Liver (tissue), 9 donors: ENCODE measurements around the gene RGS17. TPM values are rescaled to one million over a fixed set of nuclear protein-coding genes. Genes with fewer than 3 reads are reported as not detected.

Experiments
- DNase-seq: peaks from one replicate; pipeline ENCODE4 v3.0.0-alpha.2; 2017; ENCODE audit warnings: low spot score
- H3K27ac ChIP-seq, 2 donors: one replicate each; pipeline ENCODE4 v1.7.0; 2013; ENCODE audit warnings: inconsistent platforms in 2 of 2, low read length in 2 of 2, control low read depth in 1 of 2, low read depth in 1 of 2, mild to moderate bottlenecking in 1 of 2
- H3K27me3 ChIP-seq, 4 donors: one replicate each; pipeline versions ENCODE4 v1.6.1 to v1.7.0; 2013; ENCODE audit warnings: low read length in 3 of 4, inconsistent platforms in 1 of 4, mild to moderate bottlenecking in 1 of 4, moderate library complexity in 1 of 4; ENCODE audit not compliant: control insufficient read depth in 4 of 4, insufficient read depth in 4 of 4
- H3K36me3 ChIP-seq, 4 donors: one replicate each; pipeline versions ENCODE4 v1.6.1 to v1.7.0; 2013; ENCODE audit warnings: low read length in 3 of 4, mild to moderate bottlenecking in 3 of 4, low read depth in 1 of 4, moderate library complexity in 1 of 4; ENCODE audit not compliant: control insufficient read depth in 4 of 4, insufficient read depth in 3 of 4
- H3K4me1 ChIP-seq, 4 donors: one replicate each; pipeline versions ENCODE4 v1.6.1 to v1.7.0; 2013; ENCODE audit warnings: low read length in 3 of 4, mild to moderate bottlenecking in 3 of 4, moderate library complexity in 1 of 4; ENCODE audit not compliant: control insufficient read depth in 4 of 4, insufficient read depth in 4 of 4
- H3K4me3 ChIP-seq, 3 donors: one replicate each; pipeline versions ENCODE4 v1.6.1 to v1.7.0; 2013; ENCODE audit warnings: low read length in 3 of 3, control low read depth in 1 of 3, low read depth in 1 of 3, mild to moderate bottlenecking in 1 of 3
- H3K9ac ChIP-seq, 2 donors: one replicate each; pipeline ENCODE4 v1.7.0; 2013; ENCODE audit warnings: low read length in 2 of 2, mild to moderate bottlenecking in 2 of 2, moderate library complexity in 2 of 2, control low read depth in 1 of 2, low read depth in 1 of 2
- H3K9me3 ChIP-seq, 4 donors: one replicate each; pipeline versions ENCODE4 v1.6.1 to v1.7.0; 2013; ENCODE audit warnings: low read length in 3 of 4; ENCODE audit not compliant: control insufficient read depth in 4 of 4
- ATF3 ChIP-seq: IDR thresholded peaks from 2 replicates; pipeline ENCODE4 v1.6.1; 2016; ENCODE audit warnings: antibody characterized with exemption
- CTCF ChIP-seq: fragments of 150-350 bp; IDR thresholded peaks from 2 replicates; pipeline ENCODE4 v1.5.1; 2017; ENCODE audit warnings: improper control_type of control experiment, low read depth, low read length; ENCODE audit not compliant: missing input control
- EGR1 ChIP-seq, 2 donors: IDR thresholded peaks; 2 replicates each; pipeline ENCODE4 v1.6.1; 2016 to 2018; ENCODE audit warnings: antibody characterized with exemption in 2 of 2, low read depth in 2 of 2
- FOXA1 ChIP-seq: IDR thresholded peaks from 2 replicates; pipeline ENCODE4 v1.6.1; 2016; ENCODE audit warnings: antibody characterized with exemption
- FOXA2 ChIP-seq: IDR thresholded peaks from 2 replicates; pipeline ENCODE4 v1.6.1; 2016; ENCODE audit warnings: antibody characterized with exemption
- HNF4G ChIP-seq: IDR thresholded peaks from 2 replicates; pipeline ENCODE4 v1.6.1; 2016; ENCODE audit warnings: antibody characterized with exemption
- JUND ChIP-seq, 2 donors: IDR thresholded peaks; 2 replicates each; pipeline ENCODE4 v1.6.1; 2016; ENCODE audit warnings: antibody characterized with exemption in 2 of 2
- MAX ChIP-seq: IDR thresholded peaks from 2 replicates; pipeline ENCODE4 v1.6.1; 2016; ENCODE audit warnings: antibody characterized with exemption
- RAD21 ChIP-seq, 2 donors: IDR thresholded peaks; 2 replicates each; pipeline ENCODE4 v1.6.1; 2016; ENCODE audit warnings: antibody characterized with exemption in 2 of 2, mild to moderate bottlenecking in 2 of 2
- SP1 ChIP-seq: IDR thresholded peaks from 2 replicates; pipeline ENCODE4 v1.6.1; 2018; ENCODE audit warnings: antibody characterized with exemption, mild to moderate bottlenecking
- ZBTB33 ChIP-seq: IDR thresholded peaks from 2 replicates; pipeline ENCODE4 v1.6.1; 2016; ENCODE audit warnings: antibody characterized with exemption
- WGBS: extraction: QIAGEN DNeasy Blood & Tissue Kit; methylation state at CpG from one replicate; pipeline ENCODE4 v1.1.7; 2013; 5-methylcytosine and 5-hydroxymethylcytosine counted together
- polyA plus RNA-seq, 2 donors: library from polyadenylated mRNA; stranded (reverse) in 1 of 2; unstranded in 1 of 2; fragments of 200-250 nt in 1 of 2; fragments of >200 nt in 1 of 2; fragmentation: Nextera tagmentation in 1 of 2; extraction: Ambion mirVana in 1 of 2; gene quantifications; one replicate each; pipeline versions ENCODE4 v1.2.1 to v1.2.3, GENCODE V29; 2013 to 2015
- total RNA-seq, 2 donors: library from RNA; depleted of rRNA; stranded (reverse); fragments of >200 nt; gene quantifications; one replicate each; pipeline ENCODE4 v1.2.3, GENCODE V29; 2014
- donor health status: healthy.
- donor health status: healthy.
- donor health status: healthy.
- donor health status: healthy.
- donor health status: healthy.

Gene RGS17
- total and polyA plus RNA-seq, 4 donors: under 0.01 to 0.09 (median 0.03) TPM

GRCh38 chr6:153149891-153150290 lies 18.8 kb upstream of the RGS17 start (continued):
- TF ChIP-seq CTCF: no peak

GRCh38 chr6:153146413-153146812 lies 15.3 kb upstream of the RGS17 start:
- TF ChIP-seq ZBTB33: no peak
- TF ChIP-seq SP1: no peak
- TF ChIP-seq EGR1 (IDR thresholded peaks at IDR 0.05; ENCODE audit: low read depth in 2 of 2): no peak
- no peak for TF ChIP-seq CTCF
- no peak for TF ChIP-seq FOXA1
- Histone ChIP-seq H3K4me3 (no peak overlapping the region), H3K27me3 (peaks cover 0 to 3% (median 1%) of the 10 kb centered on the region in 4 donors), H3K9ac (no peak overlapping the region), H3K36me3 (no peaks in the 10 kb centered on the region), H3K27ac (no peak overlapping the region), H3K4me1 (no peaks in the 10 kb centered on the region), H3K9me3 (peaks cover 0 to 5% (median 0%) of the 10 kb centered on the region in 4 donors)
- no peak for DNase-seq

- H3K27me3 ChIP-seq: peaks cover 0 to 3% (median 1%) of the 10 kb centered on the region in 4 donors
- WGBS: 58% methylated on average over 4 of the region's 4 CpGs
These were observed 14.5 kb upstream of the RGS17 start for GRCh38 chr6:153145591-153145990.

GRCh38 chr6:153143200-153143599 lies 12.1 kb upstream of the RGS17 start:
- Histone ChIP-seq H3K9me3 (no peaks in the 10 kb centered on the region), H3K4me3 (no peak overlapping the region), H3K36me3 (no peaks in the 10 kb centered on the region), H3K4me1 (no peaks in the 10 kb centered on the region), H3K27me3 (peaks cover 0 to 3% (median 0%) of the 10 kb centered on the region in 4 donors), H3K27ac (no peak overlapping the region), H3K9ac (no peak overlapping the region)
- no peak for TF ChIP-seq FOXA2
- no peak for TF ChIP-seq JUND (IDR thresholded peaks at IDR 0.05)
- no peak for TF ChIP-seq HNF4G
- TF ChIP-seq RAD21 (IDR thresholded peaks at IDR 0.05): no peak
- TF ChIP-seq SP1: no peak
- TF ChIP-seq ZBTB33: no peak
- no peak for TF ChIP-seq FOXA1
- no peak for TF ChIP-seq CTCF
- TF ChIP-seq ATF3: no peak
- TF ChIP-seq MAX: no peak
- DNase-seq: no peak
- 67% methylated on average over 4 of the region's 4 CpGs for WGBS

More at GRCh38 chr6:153145591-153145990, 14.5 kb upstream of the RGS17 start:
- DNase-seq: no peak
- Histone ChIP-seq H3K9ac (no peak overlapping the region), H3K9me3 (peaks cover 0 to 5% (median 0%) of the 10 kb centered on the region in 4 donors), H3K27ac (no peak overlapping the region), H3K4me3 (no peak overlapping the region), H3K36me3 (no peaks in the 10 kb centered on the region), H3K4me1 (no peaks in the 10 kb centered on the region)
- TF ChIP-seq FOXA2: no peak
